PC-3 (cell line): ENCODE data around the gene CEP95.

Experiments used
- CTCF ChIP-seq: fragments of 300-600 bp; sonication (generic); conservative IDR thresholded peaks from 2 replicates; pipeline ENCODE4 v1.5.1; 2017; ENCODE audit warnings: antibody characterized with exemption, low read depth, mild to moderate bottlenecking, low read length
- EZH2 ChIP-seq: fragments of 300-600 bp; sonication (generic); IDR thresholded peaks from one replicate; pipeline ENCODE4 v1.6.1; 2017; ENCODE audit warnings: antibody characterized with exemption, mild to moderate bottlenecking, low read length; ENCODE audit not compliant: unreplicated experiment

- TF ChIP-seq EZH2 = no peak
- TF ChIP-seq CTCF = peak; percentile 54
These were observed 27.4 kb downstream of the CEP95 start for GRCh38 chr17:64534187-64534586.
